Measurements from ENCODE around the gene PTGER1.

PTGER1 gene

DNA sequence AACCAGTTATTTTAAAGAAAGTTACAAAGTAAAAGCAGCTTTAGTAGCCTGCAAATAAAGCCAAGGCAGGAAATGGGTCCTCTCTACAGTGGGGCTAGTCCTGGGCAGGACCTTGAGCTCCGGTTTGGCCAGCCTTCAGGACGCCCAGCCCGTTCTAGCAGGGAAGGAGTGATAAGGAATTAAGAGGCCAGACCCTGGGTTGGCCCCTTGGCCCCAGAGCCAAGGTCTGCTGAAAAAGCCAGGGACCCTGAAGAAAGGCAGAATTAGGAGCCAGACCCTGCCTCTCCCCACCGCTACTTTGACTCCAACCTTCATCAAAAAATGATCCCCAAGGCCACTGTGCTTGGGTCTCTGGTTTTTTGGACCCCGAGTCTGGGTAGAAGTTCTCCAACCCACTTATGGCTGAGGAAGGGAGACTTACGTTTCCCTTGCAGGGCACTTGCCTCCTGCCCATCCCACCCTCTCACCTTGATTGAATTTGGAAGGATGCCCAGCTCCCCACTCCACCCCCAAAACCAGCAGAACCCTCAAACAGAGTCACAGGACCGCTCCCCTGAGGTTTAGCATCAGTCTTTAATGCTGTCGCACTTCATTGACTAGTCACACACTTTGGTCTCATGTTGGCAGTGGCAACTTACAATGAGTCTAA is 39.2 kb upstream of the PTGER1 start:
- no peak for DNase-seq (ENCODE audit: low read depth in 1 of 2, low spot score in 1 of 2)
- no peak overlapping the region for H3K27ac ChIP-seq (replicated peaks)
- no peaks in the 10 kb centered on the region for H3K27me3 ChIP-seq (ENCODE audit: insufficient read depth, poor library complexity, severe bottlenecking)
- H3K4me3 ChIP-seq (replicated peaks; ENCODE audit: insufficient read depth, low read length) = no peak overlapping the region
- TF ChIP-seq, protein P1, sequence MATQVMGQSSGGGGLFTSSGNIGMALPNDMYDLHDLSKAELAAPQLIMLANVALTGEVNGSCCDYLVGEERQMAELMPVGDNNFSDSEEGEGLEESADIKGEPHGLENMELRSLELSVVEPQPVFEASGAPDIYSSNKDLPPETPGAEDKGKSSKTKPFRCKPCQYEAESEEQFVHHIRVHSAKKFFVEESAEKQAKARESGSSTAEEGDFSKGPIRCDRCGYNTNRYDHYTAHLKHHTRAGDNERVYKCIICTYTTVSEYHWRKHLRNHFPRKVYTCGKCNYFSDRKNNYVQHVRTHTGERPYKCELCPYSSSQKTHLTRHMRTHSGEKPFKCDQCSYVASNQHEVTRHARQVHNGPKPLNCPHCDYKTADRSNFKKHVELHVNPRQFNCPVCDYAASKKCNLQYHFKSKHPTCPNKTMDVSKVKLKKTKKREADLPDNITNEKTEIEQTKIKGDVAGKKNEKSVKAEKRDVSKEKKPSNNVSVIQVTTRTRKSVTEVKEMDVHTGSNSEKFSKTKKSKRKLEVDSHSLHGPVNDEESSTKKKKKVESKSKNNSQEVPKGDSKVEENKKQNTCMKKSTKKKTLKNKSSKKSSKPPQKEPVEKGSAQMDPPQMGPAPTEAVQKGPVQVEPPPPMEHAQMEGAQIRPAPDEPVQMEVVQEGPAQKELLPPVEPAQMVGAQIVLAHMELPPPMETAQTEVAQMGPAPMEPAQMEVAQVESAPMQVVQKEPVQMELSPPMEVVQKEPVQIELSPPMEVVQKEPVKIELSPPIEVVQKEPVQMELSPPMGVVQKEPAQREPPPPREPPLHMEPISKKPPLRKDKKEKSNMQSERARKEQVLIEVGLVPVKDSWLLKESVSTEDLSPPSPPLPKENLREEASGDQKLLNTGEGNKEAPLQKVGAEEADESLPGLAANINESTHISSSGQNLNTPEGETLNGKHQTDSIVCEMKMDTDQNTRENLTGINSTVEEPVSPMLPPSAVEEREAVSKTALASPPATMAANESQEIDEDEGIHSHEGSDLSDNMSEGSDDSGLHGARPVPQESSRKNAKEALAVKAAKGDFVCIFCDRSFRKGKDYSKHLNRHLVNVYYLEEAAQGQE (IDR thresholded peaks at IDR 0.05; ENCODE audit: insufficient replicate concordance, low read depth) = no peak
- no peak for TF ChIP-seq POLR2AphosphoS5 (IDR thresholded peaks at IDR 0.05; ENCODE audit: low read depth)
- no peak for TF ChIP-seq SPI1 (IDR thresholded peaks at IDR 0.05; ENCODE audit: borderline replicate concordance, low read depth)

DNA sequence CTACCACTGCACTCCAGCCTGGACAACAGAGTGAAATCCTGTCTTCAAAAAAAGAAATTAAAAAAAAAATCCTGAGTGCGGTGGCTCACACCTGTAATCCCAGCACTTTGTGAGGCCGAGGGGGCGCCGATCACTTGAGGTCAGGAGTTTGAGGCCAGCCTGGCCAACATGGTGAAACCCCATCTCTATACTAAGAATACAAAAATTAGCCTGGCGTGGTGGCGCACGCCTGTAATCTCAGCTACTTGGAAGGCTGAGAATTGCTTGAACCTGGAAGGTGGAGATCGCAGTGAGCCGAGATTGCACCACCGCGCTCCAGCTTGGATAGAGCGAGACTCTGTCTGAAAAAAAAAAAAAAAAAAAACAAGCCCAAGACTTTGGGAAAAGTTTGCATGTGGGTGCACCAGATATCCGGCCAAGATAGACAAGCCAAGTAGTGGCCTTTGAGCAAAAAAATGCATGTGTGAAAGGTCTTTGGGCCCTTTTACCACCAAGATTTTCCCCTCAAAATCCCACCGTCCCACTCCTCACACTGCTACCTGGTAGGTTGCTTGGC is 37.3 kb upstream of the PTGER1 start:
- Histone ChIP-seq H3K27me3 (ENCODE audit: insufficient read depth, poor library complexity, severe bottlenecking) (no peaks in the 10 kb centered on the region), H3K27ac (replicated peaks) (no peak overlapping the region), H3K4me3 (replicated peaks; ENCODE audit: insufficient read depth, low read length) (no peak overlapping the region)
- DNase-seq (ENCODE audit: low read depth in 1 of 2, low spot score in 1 of 2) = no peak
- TF ChIP-seq GABPA (IDR thresholded peaks at IDR 0.05; ENCODE audit: low read depth) = no peak
- TF ChIP-seq, protein P2, sequence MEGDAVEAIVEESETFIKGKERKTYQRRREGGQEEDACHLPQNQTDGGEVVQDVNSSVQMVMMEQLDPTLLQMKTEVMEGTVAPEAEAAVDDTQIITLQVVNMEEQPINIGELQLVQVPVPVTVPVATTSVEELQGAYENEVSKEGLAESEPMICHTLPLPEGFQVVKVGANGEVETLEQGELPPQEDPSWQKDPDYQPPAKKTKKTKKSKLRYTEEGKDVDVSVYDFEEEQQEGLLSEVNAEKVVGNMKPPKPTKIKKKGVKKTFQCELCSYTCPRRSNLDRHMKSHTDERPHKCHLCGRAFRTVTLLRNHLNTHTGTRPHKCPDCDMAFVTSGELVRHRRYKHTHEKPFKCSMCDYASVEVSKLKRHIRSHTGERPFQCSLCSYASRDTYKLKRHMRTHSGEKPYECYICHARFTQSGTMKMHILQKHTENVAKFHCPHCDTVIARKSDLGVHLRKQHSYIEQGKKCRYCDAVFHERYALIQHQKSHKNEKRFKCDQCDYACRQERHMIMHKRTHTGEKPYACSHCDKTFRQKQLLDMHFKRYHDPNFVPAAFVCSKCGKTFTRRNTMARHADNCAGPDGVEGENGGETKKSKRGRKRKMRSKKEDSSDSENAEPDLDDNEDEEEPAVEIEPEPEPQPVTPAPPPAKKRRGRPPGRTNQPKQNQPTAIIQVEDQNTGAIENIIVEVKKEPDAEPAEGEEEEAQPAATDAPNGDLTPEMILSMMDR (IDR thresholded peaks at IDR 0.05; ENCODE audit: insufficient read depth, low read length) = no peak
- no peak for TF ChIP-seq POLR2AphosphoS5 (IDR thresholded peaks at IDR 0.05; ENCODE audit: low read depth)
- no peak for TF ChIP-seq SPI1 (IDR thresholded peaks at IDR 0.05; ENCODE audit: borderline replicate concordance, low read depth)
- TF ChIP-seq, protein P1 (IDR thresholded peaks at IDR 0.05; ENCODE audit: insufficient replicate concordance, low read depth) = no peak

DNA sequence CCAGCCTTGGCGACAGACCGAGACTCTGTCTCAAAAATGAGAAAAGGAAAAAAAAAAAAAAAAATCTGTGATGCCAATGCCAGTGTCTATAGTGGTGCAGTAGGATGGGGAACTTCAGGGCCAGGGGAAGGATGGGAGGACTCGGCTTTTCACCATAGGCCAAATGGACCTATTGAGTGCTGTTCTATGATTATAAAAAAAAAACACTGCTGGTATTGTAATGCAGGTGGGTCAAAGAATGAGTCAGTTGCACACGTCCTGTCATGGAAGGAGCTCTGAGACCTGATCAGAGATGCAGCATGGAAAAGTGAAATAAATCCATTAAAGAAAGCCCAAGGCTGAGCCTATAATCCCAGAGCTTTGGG is 36.1 kb upstream of the PTGER1 start:
- no peak overlapping the region for H3K27ac ChIP-seq (replicated peaks)
- no peak for DNase-seq (ENCODE audit: low read depth in 1 of 2, low spot score in 1 of 2)
- no peak overlapping the region for H3K4me3 ChIP-seq (replicated peaks; ENCODE audit: insufficient read depth, low read length)
- TF ChIP-seq GABPA (IDR thresholded peaks at IDR 0.05; ENCODE audit: low read depth) = no peak
- TF ChIP-seq, protein P2 (IDR thresholded peaks at IDR 0.05; ENCODE audit: insufficient read depth, low read length) = no peak
- TF ChIP-seq, protein P1 (IDR thresholded peaks at IDR 0.05; ENCODE audit: insufficient replicate concordance, low read depth) = no peak
- TF ChIP-seq SPI1 (IDR thresholded peaks at IDR 0.05; ENCODE audit: borderline replicate concordance, low read depth) = no peak
- no peak for TF ChIP-seq POLR2AphosphoS5 (IDR thresholded peaks at IDR 0.05; ENCODE audit: low read depth)
- no peaks in the 10 kb centered on the region for H3K27me3 ChIP-seq (ENCODE audit: insufficient read depth, poor library complexity, severe bottlenecking)
